HFFc6 (cell line): ENCODE data around the gene NCK1. TPM values are rescaled to one million over a fixed set of nuclear protein-coding genes. Genes with fewer than 3 reads are reported as not detected.

Source experiments
- DNase-seq: peaks from one replicate; pipeline ENCODE4 v3.0.0-alpha.2; 2018
- H3K27ac Mint-ChIP-seq: 2 replicates; pipeline ENCODE4 v1.8.0; 2020; ENCODE audit warnings: mild to moderate bottlenecking, mixed read lengths
- H3K27me3 Mint-ChIP-seq: 2 replicates; pipeline ENCODE4 v1.8.0; 2021; ENCODE audit warnings: mild to moderate bottlenecking, moderate library complexity, mixed read lengths; ENCODE audit not compliant: insufficient read depth
- H3K36me3 Mint-ChIP-seq: 2 replicates; pipeline ENCODE4 v1.8.0; 2021; ENCODE audit warnings: low read depth, mixed read lengths
- H3K4me1 Mint-ChIP-seq: 2 replicates; pipeline ENCODE4 v1.8.0; 2020; ENCODE audit warnings: low read depth, mixed read lengths
- H3K4me3 Mint-ChIP-seq: 2 replicates; pipeline ENCODE4 v1.8.0; 2020; ENCODE audit warnings: mild to moderate bottlenecking, moderate library complexity, mixed read lengths
- H3K9me3 Mint-ChIP-seq: 2 replicates; pipeline ENCODE4 v1.8.0; 2020; ENCODE audit warnings: mild to moderate bottlenecking, mixed read lengths
- total RNA-seq, 6 experiments: library from RNA; stranded (reverse); fragmentation: NEBNext Ultra II Directional; extraction: Animal tissue kit (Norgen Biotek cat#: 25700); gene quantifications; 2 replicates in 1 of 6; 3 replicates in 5 of 6; pipeline ENCODE4 v1.2.3, GENCODE V29; 2021
- TF ChIP-seq, protein P1 (sequence below): fragments of 200-600 bp; sonication (generic); IDR thresholded peaks from 2 replicates; pipeline ENCODE4 v1.5.0; 2021; ENCODE audit warnings: antibody characterized with exemption, mild to moderate bottlenecking

Gene NCK1
- total RNA-seq, 6 experiments from 2014 or later, result 37.3 to 48.3 (median 40.8) TPM

DNA sequence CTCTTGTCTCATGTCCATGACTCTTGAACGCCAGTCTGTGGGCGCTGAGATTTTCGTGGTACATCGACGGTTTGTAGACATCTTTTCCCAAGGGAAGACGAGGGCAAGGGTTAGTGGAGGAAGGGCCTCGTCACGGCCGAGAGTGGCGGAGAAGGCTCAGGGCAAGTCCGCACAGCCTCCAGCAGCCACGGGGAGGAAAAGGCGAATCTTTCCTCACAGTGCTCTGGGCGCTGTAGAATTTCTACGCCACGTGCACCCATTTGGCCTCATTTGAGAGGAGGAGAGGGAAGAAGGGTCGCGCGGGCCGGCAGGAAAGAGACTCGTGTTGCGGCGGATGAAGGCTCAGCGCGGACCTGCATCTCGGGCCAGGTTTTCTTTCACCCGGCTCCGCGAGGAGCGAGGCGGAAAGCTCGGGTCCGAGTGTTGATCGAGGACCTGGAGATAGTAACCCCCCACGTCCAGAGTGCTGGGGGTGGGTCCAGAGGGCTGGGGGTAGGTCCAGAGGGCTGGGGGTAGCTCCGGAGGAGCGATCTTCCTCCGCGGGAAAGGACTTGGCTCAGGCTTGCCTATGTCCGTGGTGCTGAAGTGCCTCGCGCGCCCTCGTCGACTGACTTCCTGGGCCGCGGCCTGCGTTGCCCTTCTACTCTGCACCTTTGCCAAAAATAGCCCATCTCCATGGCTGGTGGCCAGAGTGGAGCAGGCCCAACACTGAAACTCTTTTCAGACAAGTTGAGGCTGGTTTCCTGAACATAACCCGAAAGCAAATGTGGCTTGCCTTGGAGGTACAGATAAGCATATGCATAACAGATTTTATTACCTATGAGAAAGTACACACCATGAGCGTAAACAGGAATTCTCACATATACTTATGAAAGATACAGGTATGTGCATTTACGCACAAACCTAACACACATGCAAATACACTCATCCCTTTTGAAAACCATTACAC is 42.0 kb upstream of the NCK1 start:
- peaks cover 23% of the 10 kb centered on the region for H3K9me3 Mint-ChIP-seq
- H3K27ac Mint-ChIP-seq, result peak overlapping the region; percentile 91
- peaks cover 35% of the 10 kb centered on the region for H3K36me3 Mint-ChIP-seq
- peak overlapping the region; percentile 94 for H3K4me3 Mint-ChIP-seq
- peaks cover 35% of the 10 kb centered on the region for H3K4me1 Mint-ChIP-seq
- H3K27me3 Mint-ChIP-seq, result peaks cover 5% of the 10 kb centered on the region; the same call in 1 of the 2 replicates
- TF ChIP-seq, protein P1, sequence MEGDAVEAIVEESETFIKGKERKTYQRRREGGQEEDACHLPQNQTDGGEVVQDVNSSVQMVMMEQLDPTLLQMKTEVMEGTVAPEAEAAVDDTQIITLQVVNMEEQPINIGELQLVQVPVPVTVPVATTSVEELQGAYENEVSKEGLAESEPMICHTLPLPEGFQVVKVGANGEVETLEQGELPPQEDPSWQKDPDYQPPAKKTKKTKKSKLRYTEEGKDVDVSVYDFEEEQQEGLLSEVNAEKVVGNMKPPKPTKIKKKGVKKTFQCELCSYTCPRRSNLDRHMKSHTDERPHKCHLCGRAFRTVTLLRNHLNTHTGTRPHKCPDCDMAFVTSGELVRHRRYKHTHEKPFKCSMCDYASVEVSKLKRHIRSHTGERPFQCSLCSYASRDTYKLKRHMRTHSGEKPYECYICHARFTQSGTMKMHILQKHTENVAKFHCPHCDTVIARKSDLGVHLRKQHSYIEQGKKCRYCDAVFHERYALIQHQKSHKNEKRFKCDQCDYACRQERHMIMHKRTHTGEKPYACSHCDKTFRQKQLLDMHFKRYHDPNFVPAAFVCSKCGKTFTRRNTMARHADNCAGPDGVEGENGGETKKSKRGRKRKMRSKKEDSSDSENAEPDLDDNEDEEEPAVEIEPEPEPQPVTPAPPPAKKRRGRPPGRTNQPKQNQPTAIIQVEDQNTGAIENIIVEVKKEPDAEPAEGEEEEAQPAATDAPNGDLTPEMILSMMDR, result no peak
- DNase-seq, result peak; percentile 27

DNA sequence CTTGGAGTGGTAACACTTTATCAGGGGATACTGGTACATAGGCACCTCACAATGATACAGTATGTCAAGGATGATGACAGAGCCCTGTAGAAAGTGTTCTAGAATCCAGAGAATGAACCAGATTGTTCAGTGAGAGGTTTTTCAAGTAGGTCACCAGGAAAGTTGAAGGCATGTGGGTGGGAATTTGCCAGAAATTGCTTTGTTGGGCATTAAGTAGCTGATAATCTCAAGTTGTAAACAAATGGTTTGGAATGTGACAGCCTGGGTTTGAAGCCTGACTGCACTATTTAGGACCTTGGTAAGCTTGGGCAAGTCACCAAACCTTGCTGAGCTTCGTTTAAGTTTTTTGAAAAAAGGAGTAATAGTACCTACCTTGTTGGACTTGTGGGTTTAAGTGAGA is 30.5 kb upstream of the NCK1 start:
- Mint-ChIP-seq H3K4me3 (no peak overlapping the region), H3K27me3 (no peaks in the 10 kb centered on the region), H3K36me3 (peaks cover 37% of the 10 kb centered on the region), H3K9me3 (no peaks in the 10 kb centered on the region; the same call in 1 of the 2 replicates), H3K4me1 (peaks cover 42% of the 10 kb centered on the region), H3K27ac (no peak overlapping the region)
- no peak for DNase-seq
- TF ChIP-seq, protein P1, result no peak

DNA sequence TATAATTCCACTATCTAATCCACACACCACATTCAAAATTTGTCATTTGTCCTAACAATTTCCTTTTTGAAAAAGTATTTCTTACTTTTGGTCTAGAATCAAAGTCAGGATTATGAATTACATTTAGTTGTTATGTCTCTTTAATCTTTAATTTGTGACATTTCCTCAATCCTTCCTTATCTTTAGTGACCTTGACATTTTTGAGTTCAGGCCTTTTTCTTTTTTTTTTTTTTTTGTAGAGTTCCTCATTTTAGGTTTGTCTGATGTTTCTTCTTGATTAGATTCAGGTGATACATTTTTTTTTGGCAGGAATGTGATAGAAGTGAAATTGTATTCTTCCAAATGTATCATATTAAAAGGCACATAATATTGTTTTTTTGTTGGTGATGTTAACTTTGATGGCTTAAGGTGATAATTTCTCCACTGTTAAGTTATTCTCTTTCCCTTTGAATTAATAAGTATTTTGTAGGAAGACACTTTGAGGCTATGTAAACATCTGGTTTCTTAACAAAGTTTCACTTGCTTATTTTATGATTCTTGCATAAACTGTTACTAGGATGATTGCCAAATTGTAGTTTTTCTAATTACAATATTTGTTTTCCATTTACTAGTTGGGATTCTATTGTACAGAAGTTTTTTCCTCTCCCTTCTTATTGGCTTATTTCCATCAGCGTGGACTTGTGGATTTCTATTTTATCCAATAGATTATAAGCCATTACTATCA is 26.8 kb upstream of the NCK1 start:
- Mint-ChIP-seq H3K27ac (peak overlapping the region; percentile 77), H3K4me3 (peak overlapping the region; percentile 44; the same call in 1 of the 2 replicates), H3K4me1 (peaks cover 77% of the 10 kb centered on the region), H3K27me3 (no peaks in the 10 kb centered on the region), H3K36me3 (peaks cover 12% of the 10 kb centered on the region), H3K9me3 (no peaks in the 10 kb centered on the region)
- TF ChIP-seq, protein P1, result no peak
- DNase-seq, result no peak

DNA sequence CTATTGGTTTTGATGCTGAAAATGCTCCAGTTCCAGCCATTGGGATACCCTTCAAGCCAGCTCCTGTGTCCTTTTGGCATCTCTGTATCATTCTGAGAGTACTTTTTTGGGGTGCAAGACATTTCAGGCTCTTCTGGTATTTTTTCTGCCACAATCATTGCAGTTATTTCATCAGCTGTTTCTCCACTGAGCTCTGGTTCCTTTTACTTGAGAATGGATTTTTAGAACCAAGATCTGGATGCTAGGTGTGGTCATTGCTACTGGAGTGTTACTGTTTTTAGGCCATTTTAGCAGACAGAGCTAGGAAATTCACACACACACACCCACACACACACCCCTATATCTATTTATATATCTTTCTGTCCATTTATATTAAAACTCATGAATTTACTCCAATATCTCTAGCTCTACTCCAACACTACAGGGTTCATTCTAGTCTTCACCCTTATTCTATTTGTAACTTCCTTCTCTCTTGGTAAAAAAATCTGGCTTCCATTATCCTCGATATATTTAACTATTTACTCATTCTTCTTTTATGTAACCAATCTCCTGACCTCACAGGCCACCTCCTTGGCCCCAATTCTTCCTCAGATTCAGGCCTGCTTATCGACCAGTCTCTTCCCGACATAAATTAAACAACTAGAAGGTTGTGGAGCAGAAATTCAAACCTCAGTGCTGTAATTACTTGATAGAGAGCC is 26.0 kb upstream of the NCK1 start:
- H3K4me3 Mint-ChIP-seq, result peak overlapping the region; percentile 44
- DNase-seq, result no peak
- TF ChIP-seq, protein P1, result no peak
- no peaks in the 10 kb centered on the region for H3K27me3 Mint-ChIP-seq
- peaks cover 76% of the 10 kb centered on the region for H3K4me1 Mint-ChIP-seq
- peak overlapping the region; percentile 77 for H3K27ac Mint-ChIP-seq
- peaks cover 7% of the 10 kb centered on the region for H3K36me3 Mint-ChIP-seq
- H3K9me3 Mint-ChIP-seq, result no peaks in the 10 kb centered on the region

DNA sequence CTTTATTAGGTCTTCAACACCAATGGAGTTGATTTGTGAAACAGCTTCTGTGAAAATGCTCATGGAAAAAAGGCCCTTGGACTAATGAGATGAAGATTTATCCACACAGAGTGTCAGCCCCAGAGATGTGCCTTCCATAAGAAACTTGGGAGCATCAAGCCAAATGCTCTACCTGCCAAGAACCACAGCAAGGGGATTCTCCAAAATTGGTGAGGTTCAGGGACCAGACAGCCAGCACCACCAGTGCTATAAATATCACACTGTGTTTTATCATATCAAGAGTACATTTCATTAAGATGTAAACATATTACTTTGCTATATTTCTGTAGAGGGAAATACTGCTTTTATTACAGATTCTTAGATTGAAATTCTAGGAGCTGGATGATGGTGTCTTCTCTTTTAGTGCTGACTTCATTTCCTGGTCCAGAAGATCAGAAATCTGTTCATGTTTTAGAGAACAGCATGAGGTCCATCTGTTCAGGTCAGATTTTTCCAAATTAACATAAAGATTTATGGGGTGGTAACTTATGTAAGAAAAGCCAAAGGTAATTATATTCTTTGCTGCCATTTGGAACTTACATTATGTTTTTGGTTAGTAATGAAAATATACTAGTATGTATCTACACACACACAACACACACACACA is 25.4 kb upstream of the NCK1 start:
- Mint-ChIP-seq H3K9me3 (no peaks in the 10 kb centered on the region), H3K27me3 (no peaks in the 10 kb centered on the region), H3K27ac (peak overlapping the region; percentile 77), H3K4me3 (peak overlapping the region; percentile 44), H3K36me3 (peaks cover 7% of the 10 kb centered on the region), H3K4me1 (peaks cover 69% of the 10 kb centered on the region)
- TF ChIP-seq, protein P1, result no peak
- DNase-seq, result no peak
